DOHH2 (cell line): ENCODE measurements around the gene GOLGA1.

Experiments
- EZH2phosphoT487 ChIP-seq: fragments of 200-600 bp; sonication (generic); IDR thresholded peaks from 2 replicates; pipeline ENCODE4 v1.6.1; 2017; ENCODE audit warnings: borderline replicate concordance, mild to moderate bottlenecking, antibody characterized with exemption, low read length, moderate library complexity, mixed read lengths
- TF ChIP-seq, protein P1 (sequence below): fragments of 200-600 bp; sonication (generic); IDR thresholded peaks from one replicate; pipeline ENCODE4 v1.5.1; 2014; ENCODE audit warnings: antibody characterized with exemption, mild to moderate bottlenecking, low read depth, low read length; ENCODE audit not compliant: poor library complexity, severe bottlenecking

- TF ChIP-seq, protein P1, sequence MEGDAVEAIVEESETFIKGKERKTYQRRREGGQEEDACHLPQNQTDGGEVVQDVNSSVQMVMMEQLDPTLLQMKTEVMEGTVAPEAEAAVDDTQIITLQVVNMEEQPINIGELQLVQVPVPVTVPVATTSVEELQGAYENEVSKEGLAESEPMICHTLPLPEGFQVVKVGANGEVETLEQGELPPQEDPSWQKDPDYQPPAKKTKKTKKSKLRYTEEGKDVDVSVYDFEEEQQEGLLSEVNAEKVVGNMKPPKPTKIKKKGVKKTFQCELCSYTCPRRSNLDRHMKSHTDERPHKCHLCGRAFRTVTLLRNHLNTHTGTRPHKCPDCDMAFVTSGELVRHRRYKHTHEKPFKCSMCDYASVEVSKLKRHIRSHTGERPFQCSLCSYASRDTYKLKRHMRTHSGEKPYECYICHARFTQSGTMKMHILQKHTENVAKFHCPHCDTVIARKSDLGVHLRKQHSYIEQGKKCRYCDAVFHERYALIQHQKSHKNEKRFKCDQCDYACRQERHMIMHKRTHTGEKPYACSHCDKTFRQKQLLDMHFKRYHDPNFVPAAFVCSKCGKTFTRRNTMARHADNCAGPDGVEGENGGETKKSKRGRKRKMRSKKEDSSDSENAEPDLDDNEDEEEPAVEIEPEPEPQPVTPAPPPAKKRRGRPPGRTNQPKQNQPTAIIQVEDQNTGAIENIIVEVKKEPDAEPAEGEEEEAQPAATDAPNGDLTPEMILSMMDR: no peak
- TF ChIP-seq EZH2phosphoT487: no peak
Observed at GRCh38 chr9:124852121-124852828, 88.6 kb downstream of the GOLGA1 start.
